K562 (cell line): ENCODE results near the gene DUSP3. TPM values are rescaled to one million over a fixed set of nuclear protein-coding genes. Genes with fewer than 3 reads are reported as not detected.

ENCODE experiments used
- ATAC-seq: fragments of 200-7000 bp; cut with Tn5 transposase; 3 replicates; pipeline ENCODE4 v1.9.1; 2020; ENCODE audit warnings: moderate library complexity
- BruUV-seq: library from RNA; stranded (reverse); fragments of 400-500 nt; replicated peaks from 2 replicates; lab custom pipeline; 2021; lab: Mats Ljungman, UMichigan
- CTCF ChIA-PET: fragments of 300-600 bp; formaldehyde crosslinking; extraction: SDS; loops from one replicate; lab custom pipeline; 2021; ENCODE audit warnings: low intra/inter-chr PET ratio; lab: Yijun Ruan, JAX
- POLR2A ChIA-PET: fragments of 300-600, 350-650 bp; sonication (Branson Sonifier 250); formaldehyde crosslinking; extraction: SDS; loops from one replicate; lab custom pipeline; 2021; ENCODE audit warnings: antibody characterized with exemption, inconsistent platforms; lab: Yijun Ruan, JAX
- DNase-seq, 4 experiments: peaks; one replicate each; pipeline versions ENCODE4 v3.0.0 to v3.0.0-alpha.2; 2011 to 2018; ENCODE audit warnings: low spot score in 3 of 4, mixed read lengths in 3 of 4; ENCODE audit errors: extremely low read depth in 1 of 4
- FAIRE-seq: peaks from 2 replicates; lab custom pipeline; 2011; peaks lifted over from hg19 to GRCh38; lab: Jason Lieb, UNC
- H2AFZ ChIP-seq: 2 replicates; pipeline ENCODE4 v1.6.0; 2011; ENCODE audit warnings: low read depth, low read length, control low read depth, inconsistent platforms
- H3K27ac ChIP-seq: fragments of 200-600 bp; 3 replicates; pipeline ENCODE4 v1.8.0; 2011; ENCODE audit warnings: low read depth, mild to moderate bottlenecking, control low read depth, inconsistent platforms, low read length, moderate library complexity, mixed read lengths; ENCODE audit errors: extremely low read depth
- H3K27me3 ChIP-seq, 2 experiments: fragments of 300-600 bp in 1 of 2; 2 replicates in 1 of 2; 3 replicates in 1 of 2; pipeline versions ENCODE4 v1.6.0 to v1.8.0; 2011; ENCODE audit warnings: inconsistent platforms in 2 of 2, low read length in 2 of 2, mild to moderate bottlenecking in 1 of 2, mixed read lengths in 1 of 2, moderate library complexity in 1 of 2; ENCODE audit not compliant: control insufficient read depth in 2 of 2, insufficient read depth in 2 of 2
- H3K36me3 ChIP-seq: fragments of 300-600 bp; 3 replicates; pipeline ENCODE4 v1.8.0; 2011; ENCODE audit warnings: mild to moderate bottlenecking, low read length, inconsistent platforms; ENCODE audit not compliant: control insufficient read depth, insufficient read depth
- H3K4me1 ChIP-seq, 2 experiments: fragments of 200-600 bp in 1 of 2; replicated peaks in 1 of 2; 2 replicates in 1 of 2; 3 replicates in 1 of 2; pipeline versions ENCODE4 v1.5.1 to v1.8.0; 2011; ENCODE audit warnings: inconsistent platforms in 2 of 2, low read length in 2 of 2, mild to moderate bottlenecking in 1 of 2, mixed read lengths in 1 of 2, moderate library complexity in 1 of 2; ENCODE audit not compliant: control insufficient read depth in 2 of 2, insufficient read depth in 2 of 2
- H3K4me2 ChIP-seq: 2 replicates; pipeline ENCODE4 v1.6.1; 2011; ENCODE audit warnings: low read length, control low read depth, inconsistent platforms, mixed read lengths; ENCODE audit not compliant: insufficient read depth
- H3K4me3 ChIP-seq: fragments of 200-600 bp; sonication (generic), shearing (Covaris generic); 2 replicates; pipeline ENCODE4 v1.5.1; 2016; ENCODE audit warnings: control low read depth, inconsistent platforms
- H3K79me2 ChIP-seq: fragments of 200-600 bp; 3 replicates; pipeline ENCODE4 v1.8.0; 2011; ENCODE audit warnings: low read length, inconsistent platforms; ENCODE audit not compliant: control insufficient read depth, insufficient read depth
- H3K9ac ChIP-seq, 2 experiments: 2 replicates each; pipeline versions ENCODE4 v1.6.0 to v1.6.1; 2011; ENCODE audit warnings: low read depth in 2 of 2, low read length in 2 of 2, control low read depth in 1 of 2, inconsistent platforms in 1 of 2, mild to moderate bottlenecking in 1 of 2, mixed read lengths in 1 of 2; ENCODE audit not compliant: insufficient read depth in 1 of 2
- H3K9me1 ChIP-seq: one replicate; pipeline ENCODE4 v1.6.0; 2011; ENCODE audit warnings: inconsistent platforms, mild to moderate bottlenecking, low read length, moderate library complexity; ENCODE audit not compliant: control insufficient read depth, insufficient read depth
- H3K9me3 ChIP-seq: replicated peaks from 2 replicates; pipeline ENCODE4 v1.5.1; 2011; ENCODE audit warnings: low read depth, low read length, inconsistent platforms; ENCODE audit not compliant: control insufficient read depth, insufficient read depth
- H4K20me1 ChIP-seq: replicated peaks from 2 replicates; pipeline ENCODE4 v1.6.1; 2011; ENCODE audit warnings: low read length, inconsistent platforms, mixed read lengths; ENCODE audit not compliant: control insufficient read depth, insufficient read depth
- BACH1 ChIP-seq: fragments of 200-800 bp; sonication (Bioruptor generic); IDR thresholded peaks from 2 replicates; pipeline ENCODE4 v1.6.1; 2016; ENCODE audit warnings: missing genetic modification characterization, missing compliant biosample characterization
- BRF1 ChIP-seq: IDR thresholded peaks from 3 replicates; pipeline ENCODE4 v1.6.1; 2011; ENCODE audit warnings: borderline replicate concordance, mild to moderate bottlenecking; ENCODE audit not compliant: insufficient read length; ENCODE audit errors: extremely low read depth
- E2F5 ChIP-seq: sonication (generic); formaldehyde crosslinking; IDR thresholded peaks from 2 replicates; pipeline ENCODE4 v1.8.0; 2022; ENCODE audit warnings: mild to moderate bottlenecking, missing genetic modification reagents
- JUN ChIP-seq, 2 experiments: sonication (generic) in 1 of 2; formaldehyde crosslinking in 1 of 2; IDR thresholded peaks; 2 replicates each; pipeline versions ENCODE4 v1.6.1 to v1.8.0; 2012 to 2022; ENCODE audit warnings: borderline replicate concordance in 2 of 2, mild to moderate bottlenecking in 2 of 2, improper control_type of control experiment in 1 of 2, low read depth in 1 of 2, low read length in 1 of 2, missing genetic modification reagents in 1 of 2
- NFIX ChIP-seq: fragments of 250-450 bp; sonication (Bioruptor Pico); IDR thresholded peaks from 2 replicates; pipeline ENCODE4 v1.4.0; 2020; ENCODE audit warnings: low read depth, mild to moderate bottlenecking, moderate library complexity
- PCBP1 ChIP-seq: fragments of 200-400 bp; formaldehyde crosslinking; IDR thresholded peaks from 2 replicates; pipeline ENCODE4 v1.6.1; 2018; ENCODE audit warnings: mild to moderate bottlenecking, low read depth, low read length; ENCODE audit not compliant: poor library complexity, severe bottlenecking
- SNRNP70 ChIP-seq: fragments of 200-400 bp; formaldehyde crosslinking; optimal IDR thresholded peaks from 2 replicates; pipeline ENCODE3; 2017; ENCODE audit warnings: low read depth, low read length
- SOX6 ChIP-seq: fragments of 450-650 bp; IDR thresholded peaks from 2 replicates; pipeline ENCODE4 v1.6.1; 2014; ENCODE audit warnings: mild to moderate bottlenecking
- ZBTB17 ChIP-seq: fragments of 450-650 bp; formaldehyde crosslinking; IDR thresholded peaks from 2 replicates; pipeline ENCODE4 v1.4.0; 2020; ENCODE audit warnings: mild to moderate bottlenecking
- ZNF41 ChIP-seq: fragments of 250-450 bp; sonication (Bioruptor Pico); conservative IDR thresholded peaks from 2 replicates; pipeline ENCODE4 v1.4.0; 2020; ENCODE audit warnings: mild to moderate bottlenecking
- ZNF707 ChIP-seq: fragments of 250-450 bp; sonication (Bioruptor Pico); conservative IDR thresholded peaks from 2 replicates; pipeline ENCODE4 v1.8.0; 2022; ENCODE audit warnings: inconsistent platforms, mild to moderate bottlenecking, moderate library complexity
- WGBS: fragments of 100-300 bp; shearing (Covaris generic); methylation state at CpG from one replicate; pipeline ENCODE4 v1.1.6; 2016; ENCODE audit warnings: low coverage, mixed read lengths; ENCODE audit not compliant: insufficient coverage; ENCODE audit errors: missing lambda C conversion rate; 5-methylcytosine and 5-hydroxymethylcytosine counted together
- in situ Hi-C: fragments of 300-500 bp; cut with MboI; formaldehyde crosslinking; loops from 4 replicates; pipeline ENCODE4 v1.15.0; 2018; ENCODE audit warnings: inconsistent platforms, mixed read lengths
- intact Hi-C: fragments of 100-400 bp; cut with micrococcal nuclease; formaldehyde crosslinking; loops from 2 replicates; pipeline ENCODE4 v1.14.2; 2022
- polyA plus RNA-seq, 8 experiments: library from polyadenylated mRNA; depleted of rRNA in 4 of 8; stranded (reverse) in 5 of 8; unstranded in 3 of 8; fragments of >200 nt; fragmentation: Nextera tagmentation in 2 of 8; fragmentation: Illumina TruSeq in 1 of 8; extraction: Ambion mirVana in 2 of 8; extraction: Trizol in 1 of 8; gene quantifications; 2 replicates each; pipeline versions ENCODE4 v1.2.1 to v1.2.3, GENCODE V29; 2011 to 2014; ENCODE audit warnings: inconsistent platforms in 1 of 8, missing spikeins in 1 of 8
- total RNA-seq, 7 experiments: library from RNA; depleted of rRNA in 6 of 7; stranded (reverse); fragments of >200 nt in 6 of 7; fragmentation: Illumina TruSeq in 2 of 7; extraction: Trizol in 2 of 7; gene quantifications; 2 replicates each; pipeline versions ENCODE4 v1.2.1 to v1.2.3, GENCODE V29; 2011 to 2021; ENCODE audit warnings: low replicate concordance in 1 of 7
- TF ChIP-seq, protein P1 (sequence below): fragments of 250-450 bp; sonication (Bioruptor Pico); IDR thresholded peaks from 2 replicates; pipeline ENCODE4 v1.6.1; 2021; ENCODE audit warnings: mild to moderate bottlenecking
- TF ChIP-seq, protein P2 (sequence below), 3 experiments: fragments of 200-800 bp in 1 of 3; sonication (Bioruptor generic) in 1 of 3; sonication (generic) in 1 of 3; formaldehyde crosslinking in 1 of 3; IDR thresholded peaks; 2 replicates each; pipeline versions ENCODE4 v1.6.1 to v1.8.0; 2016 to 2022; ENCODE audit warnings: mild to moderate bottlenecking in 2 of 3, missing compliant biosample characterization in 2 of 3, missing genetic modification characterization in 2 of 3, missing genetic modification reagents in 1 of 3
- TF ChIP-seq, protein P3 (sequence below): fragments of 250-450 bp; sonication (Bioruptor Pico); IDR thresholded peaks from 2 replicates; pipeline ENCODE4 v1.9.0; 2021; ENCODE audit warnings: mild to moderate bottlenecking

DUSP3 gene
- total and polyA plus RNA-seq, 9 of the 15 experiments (the other 6 are each of a cell fraction or from before 2014, with no cell fraction given) = 4.1 to 19.8 (median 12.3) TPM

DNA sequence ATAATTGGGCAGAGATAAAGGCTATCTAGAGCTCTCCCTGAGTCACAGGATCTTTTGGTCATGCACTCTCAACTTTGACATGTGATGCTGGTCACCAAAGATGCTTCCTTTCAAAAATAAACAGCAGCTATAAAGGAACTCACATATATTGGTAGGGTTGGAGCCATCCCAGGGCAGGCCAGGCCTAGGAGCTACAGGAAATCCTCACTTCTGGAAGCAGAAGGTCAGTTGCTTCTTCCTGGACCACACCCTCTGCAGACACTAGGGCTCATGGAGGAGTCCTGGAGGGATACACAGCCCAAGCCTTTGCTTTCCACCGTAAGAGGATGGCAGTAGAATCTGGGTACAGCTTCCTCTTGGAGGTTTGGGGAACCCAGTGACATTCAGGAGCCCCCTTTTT lies 44.8 kb downstream of the DUSP3 start:
- FAIRE-seq = no peak
- intact Hi-C loops (no loop called here), in situ Hi-C loops (no loop called here)
- no CpG with 5 or more reads among the region's 1 CpG for WGBS
- Histone ChIP-seq H3K4me3 (no peak overlapping the region), H3K4me1 (no peaks in the 10 kb centered on the region), H3K9me3 (no peaks in the 10 kb centered on the region), H3K9ac (no peak overlapping the region), H3K4me2 (no peak overlapping the region), H3K27me3 (peaks cover 8 to 10% of the 10 kb centered on the region in 2 experiments; a peak in 4 of 5 replicates), H2AFZ (no peak overlapping the region), H3K36me3 (no peaks in the 10 kb centered on the region), H3K79me2 (no peaks in the 10 kb centered on the region), H3K27ac (no peak overlapping the region), H3K9me1 (peaks cover 2% of the 10 kb centered on the region), H4K20me1 (no peaks in the 10 kb centered on the region)
- no peak for DNase-seq
- CTCF ChIA-PET = no interaction called here
- POLR2A ChIA-PET = interaction anchor here (0.9 to 1.0 kb wide), 2 partner anchors 16 to 17 kb away, joined by 3 read pairs; no protein-coding TSS in a partner anchor
- TF ChIP-seq, protein P1, sequence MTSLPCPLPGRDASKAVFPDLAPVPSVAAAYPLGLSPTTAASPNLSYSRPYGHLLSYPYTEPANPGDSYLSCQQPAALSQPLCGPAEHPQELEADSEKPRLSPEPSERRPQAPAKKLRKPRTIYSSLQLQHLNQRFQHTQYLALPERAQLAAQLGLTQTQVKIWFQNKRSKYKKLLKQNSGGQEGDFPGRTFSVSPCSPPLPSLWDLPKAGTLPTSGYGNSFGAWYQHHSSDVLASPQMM = no peak
- no peak for TF ChIP-seq PCBP1
- no peak for TF ChIP-seq BACH1
- TF ChIP-seq ZNF707 (CRISPR knock-in tag) = no peak
- no peak for TF ChIP-seq ZNF41 (CRISPR knock-in tag)
- no peak for TF ChIP-seq SOX6
- TF ChIP-seq, protein P2, sequence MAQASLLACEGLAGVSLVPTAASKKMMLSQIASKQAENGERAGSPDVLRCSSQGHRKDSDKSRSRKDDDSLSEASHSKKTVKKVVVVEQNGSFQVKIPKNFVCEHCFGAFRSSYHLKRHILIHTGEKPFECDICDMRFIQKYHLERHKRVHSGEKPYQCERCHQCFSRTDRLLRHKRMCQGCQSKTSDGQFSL (CRISPR knock-in tag; IDR thresholded peaks at IDR 0.05) = no peak
- TF ChIP-seq, protein P2 (tag; IDR thresholded peaks at IDR 0.05) = no peak
- TF ChIP-seq NFIX (CRISPR knock-in tag) = no peak
- no peak for TF ChIP-seq BRF1
- TF ChIP-seq SNRNP70 = no peak
- TF ChIP-seq ZBTB17 (CRISPR knock-in tag) = no peak
- TF ChIP-seq, protein P3, sequence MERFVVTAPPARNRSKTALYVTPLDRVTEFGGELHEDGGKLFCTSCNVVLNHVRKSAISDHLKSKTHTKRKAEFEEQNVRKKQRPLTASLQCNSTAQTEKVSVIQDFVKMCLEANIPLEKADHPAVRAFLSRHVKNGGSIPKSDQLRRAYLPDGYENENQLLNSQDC (CRISPR knock-in tag) = no peak
- TF ChIP-seq E2F5 (CRISPR knock-in tag) = no peak
- no peak for TF ChIP-seq JUN (IDR thresholded peaks at IDR 0.05; ENCODE audit: borderline replicate concordance, low read depth, low read length)
- TF ChIP-seq JUN (CRISPR knock-in tag; IDR thresholded peaks at IDR 0.05; ENCODE audit: borderline replicate concordance) = no peak
- ATAC-seq = no peak
- BruUV-seq = no TSS peak
